Mononuclear cell (primary cell): Measurements from ENCODE around the gene CDC34. TPM values are rescaled to one million over a fixed set of nuclear protein-coding genes. Genes with fewer than 3 reads are reported as not detected.

Source experiments
- H3K27me3 ChIP-seq: 2 replicates; pipeline ENCODE4 v1.6.0; 2011; ENCODE audit warnings: low read length, control low read depth; ENCODE audit not compliant: insufficient read depth
- H3K4me1 ChIP-seq: 2 replicates; pipeline ENCODE4 v1.5.1; 2011; ENCODE audit warnings: mild to moderate bottlenecking, low read length, control low read depth; ENCODE audit not compliant: insufficient read depth
- H3K4me3 ChIP-seq: 2 replicates; pipeline ENCODE4 v1.5.1; 2011; ENCODE audit warnings: mild to moderate bottlenecking, low read length, moderate library complexity
- H3K9me3 ChIP-seq: 2 replicates; pipeline ENCODE4 v1.5.1; 2011; ENCODE audit warnings: low read depth, mild to moderate bottlenecking, control low read depth, low read length
- total RNA-seq: library from RNA; depleted of rRNA; stranded (reverse); fragments of >200 nt; gene quantifications from one replicate; pipeline ENCODE4 v1.2.3, GENCODE V29; 2012

CDC34 gene
- total RNA-seq, 1 donor, result 20.5 TPM

DNA sequence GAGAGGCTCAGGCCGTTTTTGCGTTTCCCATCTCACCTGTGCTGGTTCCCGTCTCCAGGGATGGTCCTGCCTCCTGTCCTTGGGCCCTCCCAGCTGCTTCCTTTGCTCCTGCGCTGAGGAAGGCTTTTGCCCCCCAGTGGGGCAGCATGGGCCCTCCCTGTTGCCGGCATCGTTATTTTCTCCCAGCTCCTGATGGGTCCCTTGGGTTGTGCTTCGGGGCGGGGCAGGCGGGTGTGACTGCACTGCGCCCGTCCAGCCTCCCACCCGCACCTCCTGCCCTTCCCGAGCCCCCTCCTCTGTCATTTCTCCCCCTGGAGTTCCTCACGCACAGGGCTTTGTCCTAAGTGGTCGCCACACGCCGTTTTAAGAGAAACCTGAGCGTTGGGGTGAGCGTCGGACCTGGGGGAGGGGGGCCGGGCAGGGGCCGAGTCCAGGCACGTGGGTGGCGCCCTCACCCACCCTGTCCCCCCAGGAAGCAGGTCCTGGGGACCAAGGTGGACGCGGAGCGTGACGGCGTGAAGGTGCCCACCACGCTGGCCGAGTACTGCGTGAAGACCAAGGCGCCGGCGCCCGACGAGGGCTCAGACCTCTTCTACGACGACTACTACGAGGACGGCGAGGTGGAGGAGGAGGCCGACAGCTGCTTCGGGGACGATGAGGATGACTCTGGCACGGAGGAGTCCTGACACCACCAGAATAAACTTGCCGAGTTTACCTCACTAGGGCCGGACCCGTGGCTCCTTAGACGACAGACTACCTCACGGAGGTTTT lies 9.5 kb downstream of the CDC34 start:
- no peak overlapping the region for H3K4me3 ChIP-seq
- H3K4me1 ChIP-seq, result peaks cover 4% of the 10 kb centered on the region
- no peaks in the 10 kb centered on the region for H3K27me3 ChIP-seq
- H3K9me3 ChIP-seq, result no peaks in the 10 kb centered on the region

GRCh38 chr19:541699-542098 lies 10.1 kb downstream of the CDC34 start:
- Histone ChIP-seq H3K4me3 (no peak overlapping the region), H3K27me3 (no peaks in the 10 kb centered on the region), H3K9me3 (no peaks in the 10 kb centered on the region), H3K4me1 (peaks cover 4% of the 10 kb centered on the region)

GRCh38 chr19:542173-542866 lies 10.8 kb downstream of the CDC34 start:
- H3K9me3 ChIP-seq, result no peaks in the 10 kb centered on the region
- H3K4me3 ChIP-seq, result no peak overlapping the region
- H3K27me3 ChIP-seq, result no peaks in the 10 kb centered on the region
- H3K4me1 ChIP-seq, result peaks cover 4% of the 10 kb centered on the region

GRCh38 chr19:543910-544608 lies 12.5 kb downstream of the CDC34 start, which contains the start of gene GZMM:
GZMM (plus strand) TSS chr19:544053; CDS start chr19:544072, 19 bp downstream.
- Histone ChIP-seq H3K4me1 (peaks cover 4% of the 10 kb centered on the region), H3K4me3 (peak within 1 kb of the TSS; percentile 40), H3K9me3 (no peaks in the 10 kb centered on the region), H3K27me3 (no peaks in the 10 kb centered on the region)

GRCh38 chr19:547117-547516 lies 15.6 kb downstream of the CDC34 start:
- Histone ChIP-seq H3K4me1 (peaks cover 4% of the 10 kb centered on the region), H3K9me3 (no peaks in the 10 kb centered on the region), H3K4me3 (no peak overlapping the region), H3K27me3 (no peaks in the 10 kb centered on the region)

DNA sequence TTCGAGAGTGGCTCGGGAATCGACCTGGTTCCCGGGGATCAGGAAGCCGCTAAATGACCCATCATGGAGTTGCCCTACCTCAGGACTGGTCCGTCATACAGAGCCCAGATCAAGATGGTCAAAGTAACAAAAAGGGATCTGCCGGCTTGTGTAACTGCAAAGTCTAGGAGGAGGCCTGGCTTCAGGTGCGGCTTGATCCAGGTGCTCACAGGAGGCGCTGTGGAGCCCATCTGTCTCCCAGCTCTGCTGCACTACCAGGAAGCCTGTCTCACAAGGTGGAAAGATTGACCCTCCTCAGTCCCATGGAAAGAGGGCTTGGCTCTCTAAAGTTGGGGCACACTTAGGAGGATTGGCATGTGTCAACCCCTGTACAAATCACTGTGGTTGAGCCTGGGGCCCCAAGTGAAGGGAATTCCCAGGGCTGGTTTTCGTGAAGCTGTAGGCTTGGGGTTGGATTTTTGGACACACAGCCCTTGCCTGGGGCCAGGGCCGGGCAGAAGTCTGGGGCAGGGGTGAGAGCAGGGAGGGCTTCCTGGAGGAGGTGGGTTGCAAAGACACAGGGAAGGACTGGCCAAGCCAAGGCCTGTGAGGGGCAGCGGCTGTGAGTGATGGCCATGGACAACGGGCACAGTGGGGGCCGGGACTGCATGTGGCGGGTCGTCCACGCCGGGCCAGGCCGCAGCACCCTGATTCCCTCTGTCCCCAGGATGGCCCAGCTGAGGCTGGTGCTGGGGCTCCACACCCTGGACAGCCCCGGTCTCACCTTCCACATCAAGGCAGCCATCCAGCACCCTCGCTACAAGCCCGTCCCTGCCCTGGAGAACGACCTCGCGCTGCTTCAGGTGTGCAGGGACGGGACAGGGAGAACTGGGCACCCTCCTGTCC lies 16.5 kb downstream of the CDC34 start:
- Histone ChIP-seq H3K4me3 (no peak overlapping the region), H3K27me3 (no peaks in the 10 kb centered on the region), H3K4me1 (peaks cover 4% of the 10 kb centered on the region), H3K9me3 (no peaks in the 10 kb centered on the region)

DNA sequence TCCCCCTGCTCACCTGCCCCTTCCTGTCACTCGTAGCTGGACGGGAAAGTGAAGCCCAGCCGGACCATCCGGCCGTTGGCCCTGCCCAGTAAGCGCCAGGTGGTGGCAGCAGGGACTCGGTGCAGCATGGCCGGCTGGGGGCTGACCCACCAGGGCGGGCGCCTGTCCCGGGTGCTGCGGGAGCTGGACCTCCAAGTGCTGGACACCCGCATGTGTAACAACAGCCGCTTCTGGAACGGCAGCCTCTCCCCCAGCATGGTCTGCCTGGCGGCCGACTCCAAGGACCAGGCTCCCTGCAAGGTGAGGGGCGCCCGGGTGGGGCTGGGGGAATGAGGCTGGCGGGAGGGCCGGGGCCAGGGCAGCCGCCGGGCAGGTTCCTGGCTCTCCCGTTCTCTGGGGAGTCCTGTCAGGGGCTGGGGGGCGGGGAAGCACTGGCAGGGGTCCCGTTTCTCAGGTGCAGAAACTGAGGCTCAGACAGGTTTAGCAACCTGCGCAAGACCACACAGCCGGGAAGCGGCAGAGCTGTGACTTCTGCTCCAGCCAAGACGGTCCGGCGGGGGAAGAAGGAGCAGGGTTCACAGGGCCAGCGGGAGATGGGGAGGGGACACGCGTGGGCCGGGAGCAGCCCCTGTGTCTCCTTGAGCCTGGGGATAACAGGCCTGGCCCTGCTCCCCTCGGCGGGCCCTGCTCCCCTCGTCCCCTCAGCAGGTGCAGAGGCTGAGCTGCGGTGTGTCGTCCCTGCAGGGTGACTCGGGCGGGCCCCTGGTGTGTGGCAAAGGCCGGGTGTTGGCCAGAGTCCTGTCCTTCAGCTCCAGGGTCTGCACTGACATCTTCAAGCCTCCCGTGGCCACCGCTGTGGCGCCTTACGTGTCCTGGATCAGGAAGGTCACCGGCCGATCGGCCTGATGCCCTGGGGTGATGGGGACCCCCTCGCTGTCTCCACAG lies 17.6 kb downstream of the CDC34 start:
- H3K4me1 ChIP-seq, result peaks cover 4% of the 10 kb centered on the region
- no peak overlapping the region for H3K4me3 ChIP-seq
- H3K9me3 ChIP-seq, result no peaks in the 10 kb centered on the region
- H3K27me3 ChIP-seq, result no peaks in the 10 kb centered on the region

GRCh38 chr19:554817-555216 lies 23.3 kb downstream of the CDC34 start:
- Histone ChIP-seq H3K4me1 (peaks cover 6% of the 10 kb centered on the region), H3K9me3 (no peaks in the 10 kb centered on the region), H3K27me3 (no peaks in the 10 kb centered on the region), H3K4me3 (no peak overlapping the region)

DNA sequence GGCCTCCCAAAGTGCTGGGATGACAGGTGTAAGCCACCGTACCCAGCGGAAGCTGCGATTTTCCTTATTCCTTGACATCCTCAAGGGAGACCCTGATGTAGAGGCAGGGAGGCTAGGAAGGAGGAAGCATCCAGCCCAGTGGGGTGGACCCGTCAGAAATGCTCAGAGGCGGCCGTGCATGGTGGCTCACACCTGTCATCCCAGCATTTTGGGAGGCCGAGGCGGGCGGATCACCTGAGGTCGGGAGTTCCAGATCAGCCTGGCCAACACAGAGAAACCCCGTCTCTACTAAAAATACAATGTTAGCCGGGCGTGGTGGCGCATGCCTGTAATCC lies 23.9 kb downstream of the CDC34 start:
- Histone ChIP-seq H3K4me3 (no peak overlapping the region), H3K27me3 (no peaks in the 10 kb centered on the region), H3K4me1 (peaks cover 6% of the 10 kb centered on the region), H3K9me3 (no peaks in the 10 kb centered on the region)

GRCh38 chr19:556611-557382 lies 25.2 kb downstream of the CDC34 start:
- Histone ChIP-seq H3K27me3 (no peaks in the 10 kb centered on the region), H3K4me1 (peaks cover 6% of the 10 kb centered on the region), H3K9me3 (no peaks in the 10 kb centered on the region), H3K4me3 (no peak overlapping the region)

DNA sequence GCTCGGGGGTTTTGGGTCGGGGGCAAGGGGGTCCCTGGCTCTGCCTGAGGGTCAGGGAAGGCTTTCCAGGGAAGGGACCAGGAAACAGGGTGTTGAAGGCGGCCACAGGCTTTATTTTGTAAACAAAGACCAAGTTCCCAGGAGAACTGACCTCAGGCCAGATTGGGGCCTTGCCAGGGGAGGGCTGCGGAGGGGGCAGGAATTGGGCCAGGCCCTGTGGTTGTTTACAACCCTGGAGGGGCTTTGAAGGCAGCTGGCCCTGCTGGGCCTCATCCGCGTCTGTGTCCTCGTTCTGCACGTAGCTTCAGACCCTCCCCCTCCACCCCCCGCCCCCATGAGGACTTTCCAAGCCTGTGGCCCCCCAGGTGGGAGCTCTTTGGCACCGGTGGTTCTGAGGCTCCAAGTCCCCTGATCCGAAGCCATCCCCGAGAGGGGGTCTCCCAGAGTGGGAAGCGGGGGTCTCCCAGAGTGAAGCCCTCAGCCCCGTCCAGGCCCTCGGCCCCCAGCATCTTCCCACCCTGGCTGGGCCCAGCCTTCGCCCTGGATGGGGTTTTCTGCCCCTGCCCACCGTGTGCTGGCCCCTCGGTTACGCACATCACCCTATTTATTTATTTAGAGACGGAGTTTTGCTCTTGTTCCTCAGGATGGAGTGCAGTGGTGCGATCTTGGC lies 27.3 kb downstream of the CDC34 start:
- H3K9me3 ChIP-seq, result no peaks in the 10 kb centered on the region
- peaks cover 6% of the 10 kb centered on the region for H3K4me1 ChIP-seq
- no peak overlapping the region for H3K4me3 ChIP-seq
- no peaks in the 10 kb centered on the region for H3K27me3 ChIP-seq

DNA sequence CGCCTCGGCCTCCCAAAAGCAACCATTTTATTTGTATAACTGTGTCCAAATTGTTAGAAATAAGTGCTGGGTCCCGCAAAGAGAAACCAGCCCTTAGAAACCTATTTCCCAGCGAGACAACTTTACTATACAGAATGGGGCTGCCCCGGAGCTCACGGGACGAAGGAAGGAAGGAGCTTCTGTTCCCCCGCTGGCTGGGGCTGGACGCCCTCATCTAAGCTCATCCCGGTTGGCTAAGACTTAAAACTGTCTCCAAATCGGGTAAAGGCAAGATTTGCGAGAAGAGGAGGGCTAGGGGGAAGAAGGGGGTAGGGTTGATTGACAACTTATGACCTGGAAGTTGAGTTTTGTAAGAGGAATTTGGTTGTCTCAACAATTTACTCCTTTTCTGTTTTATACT lies 28.6 kb downstream of the CDC34 start:
- Histone ChIP-seq H3K4me3 (no peak overlapping the region), H3K27me3 (no peaks in the 10 kb centered on the region), H3K9me3 (no peaks in the 10 kb centered on the region), H3K4me1 (peaks cover 6% of the 10 kb centered on the region)

- Histone ChIP-seq H3K4me3 (peak overlapping the region; percentile 28), H3K4me1 (peaks cover 25% of the 10 kb centered on the region), H3K9me3 (no peaks in the 10 kb centered on the region), H3K27me3 (no peaks in the 10 kb centered on the region)
These were observed 34.8 kb downstream of the CDC34 start for GRCh38 chr19:566403-566802.
